ENCODE results near the gene CDH4. TPM values are rescaled to one million over a fixed set of nuclear protein-coding genes. Genes with fewer than 3 reads are reported as not detected.

Gene CDH4
- total RNA-seq, 2 donors from 2014 or later: 0.05 to 2.2 TPM

DNA sequence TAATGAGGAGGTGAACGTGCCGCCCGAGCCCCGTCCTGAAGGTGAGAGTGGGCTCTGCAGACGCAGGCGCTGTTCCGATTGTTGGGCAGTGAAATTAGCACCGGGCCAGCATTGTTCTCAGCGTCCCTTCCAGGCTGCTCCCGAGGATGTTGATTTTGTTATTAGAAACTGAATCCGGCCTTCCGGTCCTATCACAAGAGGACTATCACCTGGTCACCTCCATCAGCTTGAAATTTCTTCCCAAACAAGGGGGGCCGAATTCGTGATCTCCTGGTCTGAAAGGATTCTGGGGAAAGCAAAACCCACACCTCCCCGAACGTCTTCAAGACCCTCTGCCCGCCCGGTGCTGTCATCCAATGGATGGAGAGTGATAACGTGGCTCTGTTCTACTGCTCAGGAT is 627.6 kb downstream of the CDH4 start:
- WGBS: 91% methylated on average over 19 of the region's 19 CpGs
- Histone ChIP-seq H3K27me3 (replicated peaks; ENCODE audit: insufficient read depth) (peaks cover 12% of the 10 kb centered on the region), H3K4me3 (no peak overlapping the region), H3K27ac (no peak overlapping the region), H3K36me3 (no peaks in the 10 kb centered on the region), H3K9me3 (no peaks in the 10 kb centered on the region), H3K4me1 (replicated peaks) (no peaks in the 10 kb centered on the region)
- DNase-seq (ENCODE audit: low spot score): no peak
- intact Hi-C loops (cut with DNase I): no loop called here
- TF ChIP-seq CTCF (IDR thresholded peaks at IDR 0.05): no peak
- no peak for TF ChIP-seq POLR2AphosphoS5 (IDR thresholded peaks at IDR 0.05)
- no peak for TF ChIP-seq POLR2A (IDR thresholded peaks at IDR 0.05)

DNA sequence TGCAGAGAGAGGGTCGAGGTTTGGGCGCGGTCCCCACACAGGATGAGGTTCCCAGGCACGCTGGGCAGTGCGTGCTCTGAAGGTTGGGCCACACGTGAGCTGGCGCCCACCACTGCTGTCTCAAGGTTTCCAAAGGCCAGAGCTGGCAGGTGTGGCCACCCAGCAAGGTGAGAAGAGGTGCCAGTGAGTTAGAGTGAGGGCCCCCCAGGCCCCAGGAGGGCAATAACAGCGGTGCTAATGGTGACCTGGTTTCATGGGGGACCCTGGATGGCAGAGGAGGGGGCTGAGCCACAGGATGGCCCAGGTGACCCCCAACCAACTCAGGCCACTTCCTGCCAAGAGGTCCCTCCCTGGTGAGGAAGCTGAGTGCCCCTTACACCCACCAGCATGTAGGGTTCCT is 628.6 kb downstream of the CDH4 start:
- H3K9me3 ChIP-seq: no peaks in the 10 kb centered on the region
- no peak for DNase-seq (ENCODE audit: low spot score)
- peaks cover 10% of the 10 kb centered on the region for H3K27me3 ChIP-seq (replicated peaks; ENCODE audit: insufficient read depth)
- no peaks in the 10 kb centered on the region for H3K4me1 ChIP-seq (replicated peaks)
- no peak overlapping the region for H3K4me3 ChIP-seq
- TF ChIP-seq POLR2A (IDR thresholded peaks at IDR 0.05) (no peak), POLR2AphosphoS5 (IDR thresholded peaks at IDR 0.05) (no peak), CTCF (IDR thresholded peaks at IDR 0.05) (no peak)
- no peaks in the 10 kb centered on the region for H3K36me3 ChIP-seq
- intact Hi-C loops (cut with DNase I): no loop called here
- H3K27ac ChIP-seq: no peak overlapping the region
- no CpG with 5 or more reads among the region's 8 CpGs for WGBS

- peaks cover 10% of the 10 kb centered on the region for H3K27me3 ChIP-seq (replicated peaks; ENCODE audit: insufficient read depth)
- no peak for DNase-seq (ENCODE audit: low spot score)
- 61% methylated on average over 15 of the region's 19 CpGs for WGBS
Measured at GRCh38 chr20:61881416-61881815, 629.4 kb downstream of the CDH4 start.

GRCh38 chr20:61881861-61882260 is 629.8 kb downstream of the CDH4 start:
- Histone ChIP-seq H3K27me3 (replicated peaks; ENCODE audit: insufficient read depth) (peaks cover 10% of the 10 kb centered on the region), H3K36me3 (no peaks in the 10 kb centered on the region), H3K4me1 (replicated peaks) (no peaks in the 10 kb centered on the region), H3K4me3 (no peak overlapping the region), H3K9me3 (no peaks in the 10 kb centered on the region), H3K27ac (no peak overlapping the region)
- no peak for DNase-seq (ENCODE audit: low spot score)
- intact Hi-C loops (cut with DNase I): no loop called here
- TF ChIP-seq CTCF (IDR thresholded peaks at IDR 0.05): no peak
- TF ChIP-seq POLR2A (IDR thresholded peaks at IDR 0.05): no peak
- TF ChIP-seq POLR2AphosphoS5 (IDR thresholded peaks at IDR 0.05): no peak
- WGBS: 87% methylated on average over 13 of the region's 13 CpGs

More at GRCh38 chr20:61881416-61881815, 629.4 kb downstream of the CDH4 start:
- Histone ChIP-seq H3K4me3 (no peak overlapping the region), H3K9me3 (no peaks in the 10 kb centered on the region), H3K4me1 (replicated peaks) (no peaks in the 10 kb centered on the region), H3K27ac (no peak overlapping the region), H3K36me3 (no peaks in the 10 kb centered on the region)
- TF ChIP-seq POLR2A (IDR thresholded peaks at IDR 0.05): no peak
- no peak for TF ChIP-seq POLR2AphosphoS5 (IDR thresholded peaks at IDR 0.05)
- no peak for TF ChIP-seq CTCF (IDR thresholded peaks at IDR 0.05)
- intact Hi-C loops (cut with DNase I): no loop called here

DNA sequence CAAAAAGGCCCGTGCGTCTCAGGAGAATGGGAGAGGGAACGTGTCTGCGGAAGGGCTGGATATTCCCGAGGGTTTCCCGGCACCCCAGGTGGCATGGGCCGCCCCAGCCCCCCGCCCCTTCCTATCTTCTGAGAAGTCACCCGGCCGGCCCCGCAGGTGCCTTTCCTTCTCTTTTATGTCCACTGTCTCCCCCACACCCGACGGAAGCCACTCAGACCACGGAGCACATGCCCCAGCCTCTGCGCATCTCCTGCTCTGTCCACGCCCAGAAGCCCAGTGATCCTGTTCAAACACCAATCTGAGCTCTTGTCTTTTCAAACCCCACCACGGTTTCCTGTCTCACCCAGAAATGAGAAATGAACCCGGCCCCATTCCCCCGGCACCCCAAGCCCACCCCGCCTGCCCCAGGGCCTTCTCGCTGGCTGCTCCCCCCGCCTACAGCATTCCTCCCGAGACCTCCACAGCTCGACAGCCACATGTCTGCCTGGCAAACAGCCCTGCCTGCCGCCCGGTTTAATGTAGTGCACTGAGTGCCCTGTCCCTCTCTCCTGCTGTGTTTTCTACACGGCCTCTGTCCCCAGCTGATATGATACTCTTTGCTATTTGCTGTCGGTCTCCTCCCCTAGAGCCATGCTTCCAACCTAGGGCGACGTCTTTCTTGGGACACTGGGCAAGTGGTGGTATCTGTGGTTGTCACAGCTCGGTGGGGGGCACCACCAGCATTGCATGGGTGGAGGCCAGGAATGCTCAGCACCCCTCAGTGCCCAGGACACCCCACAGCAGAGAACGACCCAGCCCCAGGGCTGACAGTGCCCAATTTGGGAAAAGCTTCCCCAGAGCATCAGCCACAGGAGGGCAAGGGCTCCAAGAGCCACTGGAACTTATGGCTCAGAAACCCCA is 630.9 kb downstream of the CDH4 start:
- WGBS: 45% methylated on average over 31 of the region's 32 CpGs
- TF ChIP-seq CTCF (IDR thresholded peaks at IDR 0.05): no peak
- TF ChIP-seq POLR2A (IDR thresholded peaks at IDR 0.05): no peak
- TF ChIP-seq POLR2AphosphoS5 (IDR thresholded peaks at IDR 0.05): no peak
- no peak overlapping the region for H3K27ac ChIP-seq
- no peak overlapping the region for H3K4me3 ChIP-seq
- no peaks in the 10 kb centered on the region for H3K9me3 ChIP-seq
- intact Hi-C loops (cut with DNase I): no loop called here
- no peaks in the 10 kb centered on the region for H3K4me1 ChIP-seq (replicated peaks)
- H3K27me3 ChIP-seq (replicated peaks; ENCODE audit: insufficient read depth): peaks cover 10% of the 10 kb centered on the region
- no peaks in the 10 kb centered on the region for H3K36me3 ChIP-seq
- DNase-seq (ENCODE audit: low spot score): no peak

Measured in prostate gland (tissue), 2 donors.